Heart right ventricle (tissue), 16 donors: ENCODE data around the gene CDHR3. TPM values are rescaled to one million over a fixed set of nuclear protein-coding genes. Genes with fewer than 3 reads are reported as not detected.

ENCODE experiments used
- ATAC-seq, 8 donors: fragments of 200-7000 bp; cut with Tn5 transposase; one replicate each; pipeline ENCODE4 v1.9.1; 2020; ENCODE audit warnings: mild to moderate bottlenecking in 8 of 8, moderate library complexity in 8 of 8, moderate number of reproducible peaks in 1 of 8
- DNase-seq, 2 donors: peaks; one replicate each; pipeline ENCODE4 v3.0.0-alpha.2; 2020
- H3K27ac ChIP-seq, 10 donors: fragments of 200-600 bp; sonication (generic) in 2 of 10; one replicate each; pipeline versions ENCODE4 v1.5.0 to v1.8.0; 2020 to 2022; ENCODE audit warnings: mild to moderate bottlenecking in 3 of 10
- H3K27me3 ChIP-seq, 7 donors: fragments of 200-600 bp; one replicate each; pipeline ENCODE4 v1.8.0; 2021 to 2022; ENCODE audit warnings: mild to moderate bottlenecking in 2 of 7
- H3K36me3 ChIP-seq, 9 donors: fragments of 200-600 bp; sonication (generic) in 1 of 9; one replicate each; pipeline versions ENCODE4 v1.5.0 to v1.8.0; 2020 to 2022; ENCODE audit warnings: mild to moderate bottlenecking in 2 of 9
- H3K4me1 ChIP-seq, 9 donors: fragments of 200-600 bp; sonication (generic) in 1 of 9; one replicate each; pipeline versions ENCODE4 v1.5.0 to v1.8.0; 2020 to 2022; ENCODE audit warnings: mild to moderate bottlenecking in 4 of 9
- H3K4me3 ChIP-seq, 10 donors: fragments of 200-600 bp; sonication (generic) in 2 of 10; one replicate each; pipeline versions ENCODE4 v1.5.0 to v1.8.0; 2020 to 2022; ENCODE audit warnings: mild to moderate bottlenecking in 7 of 10, moderate library complexity in 2 of 10
- H3K9me3 ChIP-seq, 11 donors: fragments of 200-600 bp in 10 of 11; sonication (generic) in 2 of 11; one replicate each; pipeline versions ENCODE4 v1.5.0 to v1.8.0; 2013 to 2022; ENCODE audit warnings: mild to moderate bottlenecking in 2 of 11, control low read depth in 1 of 11, moderate library complexity in 1 of 11
- WGBS, 2 donors: extraction: QIAGEN DNeasy Blood & Tissue Kit; methylation state at CpG; one replicate each; pipeline ENCODE4 v1.1.7; 2013; ENCODE audit warnings: inconsistent platforms in 1 of 2; 5-methylcytosine and 5-hydroxymethylcytosine counted together
- intact Hi-C, 10 donors: fragments of 100-400 bp; cut with DNase I; formaldehyde crosslinking; loops; one replicate each; pipeline versions ENCODE4 v1.11.1 to v1.14.2; 2022
- polyA plus RNA-seq, 2 donors: library from polyadenylated mRNA; stranded (reverse); fragments of 200-250 nt; gene quantifications; one replicate each; pipeline ENCODE4 v1.2.3, GENCODE V29; 2013
- total RNA-seq, 10 donors: library from RNA; stranded (reverse); fragmentation: NEBNext Ultra II Directional in 3 of 10; extraction: Animal tissue kit (Norgen Biotek cat#: 25700) in 3 of 10; gene quantifications; one replicate each; pipeline versions ENCODE4 v1.2.1 to v1.2.4, GENCODE V29; 2021 to 2023
- TF ChIP-seq, protein P1 (sequence below), 9 donors: fragments of 200-600 bp; sonication (generic) in 2 of 9; IDR thresholded peaks; one replicate each; pipeline versions ENCODE4 v1.5.0 to v1.8.0; 2021 to 2022; ENCODE audit warnings: antibody characterized with exemption in 9 of 9, mild to moderate bottlenecking in 5 of 9, moderate library complexity in 1 of 9
- donor health status: Arrhythmogenic right ventricular cardiomyopathy.
- donor health status: ischemic (EF 13 %, LVEDD 7.1; RV severe dilation, severe dysfunction).
- donor health status: healthy with polysubstance abuse.
- donor health status: DM: no; HTN: yes; CAD: no.
- donor health status: DM: no; HTN: no; CAD: no.
- donor health status: ischemic (EF 25% LVEDD 6.9; RV normal size, moderate dysfunction).
- donor health status: ischemic (EF 25% LVEDD 5.7; RV mildly dilated, moderate dysfunction).
- donor health status: healthy.
- donor health status: DM: yes; HTN: yes; CAD: no.
- donor health status: Ischemic cardiomyopathy.
- donor health status: ischemic (EF 35%, LVEDD 5.7; RV mildly dilated, moderate dysfunction).
- donor health status: nonischemic (EF 11% LVEDD 7.7; RV severe dilation, severe dysfunction).
- donor health status: DM: yes; HTN: yes; CAD: no.
- donor health status: PGD.
- donor health status: ischemic (EF 29% LVEDD 5.4; RV normal size, mild dysfunction).
- donor health status: nonischemic (EF 23%, LVEDD 6.1; RV moderate dilation, normal function).

CDHR3 gene
- total and polyA plus RNA-seq, 12 donors = 0.59 to 14.2 (median 1.9) TPM

DNA sequence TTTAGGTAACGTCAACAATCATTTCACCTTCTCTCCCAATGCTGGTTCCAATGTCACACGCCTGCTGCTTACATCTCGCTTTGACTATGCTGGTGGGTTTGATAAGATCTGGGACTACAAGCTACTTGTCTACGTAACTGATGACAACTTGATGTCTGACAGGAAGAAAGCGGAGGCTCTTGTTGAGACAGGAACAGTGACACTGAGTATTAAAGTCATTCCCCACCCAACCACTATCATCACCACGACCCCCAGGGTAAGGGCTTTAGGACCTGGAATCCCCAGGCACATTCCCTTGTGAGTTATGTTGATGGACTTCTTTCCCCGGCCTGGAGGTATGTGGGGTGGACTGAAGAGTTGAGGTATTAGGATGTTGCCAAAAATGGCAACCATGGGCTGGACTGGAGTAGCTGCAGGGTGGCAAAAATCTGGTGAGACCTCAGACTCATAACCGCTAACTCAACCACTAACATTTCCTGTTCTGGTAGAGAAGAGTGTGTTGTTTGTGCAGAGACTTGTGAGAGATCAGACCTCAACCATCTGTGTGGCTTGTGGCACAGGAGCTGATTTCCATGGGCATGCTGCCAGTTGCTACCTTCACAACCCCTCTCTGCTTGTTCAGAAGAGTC is 59.2 kb downstream of the CDHR3 start:
- no peak for DNase-seq
- peak in 1 of 8 donors; percentile 24 for ATAC-seq
- no peaks in the 10 kb centered on the region for H3K4me1 ChIP-seq
- no peaks in the 10 kb centered on the region for H3K9me3 ChIP-seq
- TF ChIP-seq, protein P1, sequence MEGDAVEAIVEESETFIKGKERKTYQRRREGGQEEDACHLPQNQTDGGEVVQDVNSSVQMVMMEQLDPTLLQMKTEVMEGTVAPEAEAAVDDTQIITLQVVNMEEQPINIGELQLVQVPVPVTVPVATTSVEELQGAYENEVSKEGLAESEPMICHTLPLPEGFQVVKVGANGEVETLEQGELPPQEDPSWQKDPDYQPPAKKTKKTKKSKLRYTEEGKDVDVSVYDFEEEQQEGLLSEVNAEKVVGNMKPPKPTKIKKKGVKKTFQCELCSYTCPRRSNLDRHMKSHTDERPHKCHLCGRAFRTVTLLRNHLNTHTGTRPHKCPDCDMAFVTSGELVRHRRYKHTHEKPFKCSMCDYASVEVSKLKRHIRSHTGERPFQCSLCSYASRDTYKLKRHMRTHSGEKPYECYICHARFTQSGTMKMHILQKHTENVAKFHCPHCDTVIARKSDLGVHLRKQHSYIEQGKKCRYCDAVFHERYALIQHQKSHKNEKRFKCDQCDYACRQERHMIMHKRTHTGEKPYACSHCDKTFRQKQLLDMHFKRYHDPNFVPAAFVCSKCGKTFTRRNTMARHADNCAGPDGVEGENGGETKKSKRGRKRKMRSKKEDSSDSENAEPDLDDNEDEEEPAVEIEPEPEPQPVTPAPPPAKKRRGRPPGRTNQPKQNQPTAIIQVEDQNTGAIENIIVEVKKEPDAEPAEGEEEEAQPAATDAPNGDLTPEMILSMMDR (IDR thresholded peaks at IDR 0.05) = no peak
- intact Hi-C loops = no loop called here
- no peak overlapping the region for H3K4me3 ChIP-seq
- no peaks in the 10 kb centered on the region for H3K27me3 ChIP-seq
- no peaks in the 10 kb centered on the region for H3K36me3 ChIP-seq
- no peak overlapping the region for H3K27ac ChIP-seq
- WGBS, 2 donors = 76 to 78% methylated on average over 8 of the region's 8 CpGs

DNA sequence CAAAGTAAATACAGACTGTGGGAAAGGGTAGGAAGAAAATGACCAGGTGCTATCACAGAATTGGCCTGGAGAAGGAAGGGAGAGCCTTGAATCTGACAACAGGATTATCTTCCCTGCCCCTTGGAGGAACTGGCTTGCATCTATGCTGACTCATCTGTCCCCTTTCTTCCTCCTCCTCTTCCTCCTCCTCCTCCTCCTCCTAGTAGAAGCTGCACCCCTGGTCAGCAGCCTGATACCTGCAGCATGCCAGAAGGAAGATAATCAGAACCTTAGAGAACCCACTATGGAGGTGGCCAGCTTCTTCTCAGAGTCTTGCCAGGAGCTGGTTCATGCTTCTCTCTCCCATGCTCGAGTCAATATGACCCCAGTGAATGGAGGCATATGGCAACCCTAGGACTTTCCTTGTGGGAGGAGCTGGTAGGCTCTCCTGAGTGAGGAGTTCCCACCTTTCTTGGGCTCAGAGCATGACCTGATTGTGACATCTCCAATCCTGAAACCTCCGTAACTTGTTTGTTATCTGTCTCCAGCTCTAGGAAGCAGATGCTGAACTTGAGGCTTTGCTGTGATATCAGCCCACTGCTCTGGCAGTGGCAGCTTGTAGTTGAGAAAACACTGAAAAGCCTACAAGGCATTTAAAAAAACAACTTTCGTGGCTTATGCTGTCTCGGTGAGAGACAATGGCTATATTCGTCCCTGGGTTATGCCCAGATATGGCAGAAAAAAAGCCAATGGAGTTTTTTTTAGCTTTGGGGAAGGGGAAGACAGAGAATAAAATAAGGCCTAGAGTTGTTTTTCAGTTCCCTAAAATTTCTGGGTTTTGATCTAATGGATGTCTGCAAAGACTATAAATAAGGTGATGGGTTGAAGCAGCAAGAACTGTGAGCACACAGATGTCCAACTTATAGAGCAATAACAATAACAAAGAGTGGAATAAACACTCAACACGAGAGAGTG is 60.6 kb downstream of the CDHR3 start:
- Histone ChIP-seq H3K4me1 (no peaks in the 10 kb centered on the region), H3K9me3 (no peaks in the 10 kb centered on the region), H3K36me3 (no peaks in the 10 kb centered on the region), H3K27ac (no peak overlapping the region), H3K4me3 (no peak overlapping the region), H3K27me3 (peaks cover 0 to 4% (median 0%) of the 10 kb centered on the region in 7 donors)
- no peak for DNase-seq
- intact Hi-C loops = no loop called here
- ATAC-seq = no peak
- 74 to 82% methylated on average over 6 of the region's 6 CpGs for WGBS, 2 donors
- TF ChIP-seq, protein P1 (IDR thresholded peaks at IDR 0.05) = no peak

DNA sequence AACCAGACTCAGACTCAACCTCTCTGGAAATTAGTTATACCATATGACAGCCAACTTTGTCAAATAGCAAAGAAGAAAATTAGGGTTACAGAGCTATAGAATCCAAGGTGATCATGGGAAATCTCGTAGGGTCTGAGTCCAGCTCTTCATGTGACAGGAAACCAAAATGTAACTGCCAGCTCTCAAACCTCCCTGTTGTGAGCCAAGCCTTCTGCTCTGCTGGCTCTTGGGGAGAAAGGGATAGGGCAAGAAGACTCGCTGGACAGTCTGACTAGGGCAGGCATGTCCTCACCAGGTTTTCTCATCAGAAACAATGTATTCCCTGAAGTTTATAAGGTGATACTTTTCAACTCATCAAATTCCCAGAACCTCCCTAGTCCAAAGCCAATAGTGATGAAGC is 63.0 kb downstream of the CDHR3 start:
- Histone ChIP-seq H3K27me3 (peaks cover 0 to 4% (median 0%) of the 10 kb centered on the region in 7 donors), H3K36me3 (no peaks in the 10 kb centered on the region), H3K9me3 (no peaks in the 10 kb centered on the region), H3K27ac (no peak overlapping the region), H3K4me3 (no peak overlapping the region), H3K4me1 (peaks cover 0 to 7% (median 5%) of the 10 kb centered on the region in 9 donors)
- intact Hi-C loops = no loop called here
- WGBS, 2 donors = 70 to 81% methylated on average over 2 of the region's 2 CpGs
- DNase-seq (no peak), ATAC-seq (no peak)
- TF ChIP-seq, protein P1 (IDR thresholded peaks at IDR 0.05) = no peak

DNA sequence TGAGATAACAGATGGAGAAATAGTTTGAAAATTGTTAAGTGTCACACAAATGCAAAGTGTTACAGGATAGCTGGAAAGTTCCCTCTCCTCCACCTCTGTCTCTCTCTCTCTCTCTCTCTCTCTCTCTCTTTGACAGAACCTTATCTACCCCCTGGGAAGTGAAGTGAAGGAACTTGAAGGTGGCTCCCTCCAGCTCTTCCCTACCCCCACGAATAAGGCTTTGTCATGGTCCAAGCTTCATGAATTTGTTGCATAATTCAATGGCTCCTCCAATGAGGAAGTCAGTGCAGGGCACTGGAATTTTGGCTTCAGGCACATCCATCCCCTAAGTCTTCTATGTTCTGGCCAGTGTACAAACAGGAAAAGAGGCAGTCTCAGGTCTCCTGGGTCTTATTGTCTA is 66.4 kb downstream of the CDHR3 start:
- Histone ChIP-seq H3K27me3 (peaks cover 0 to 20% (median 0%) of the 10 kb centered on the region in 7 donors), H3K9me3 (peaks cover 0 to 9% (median 0%) of the 10 kb centered on the region in 11 donors), H3K4me3 (no peak overlapping the region), H3K27ac (no peak overlapping the region), H3K4me1 (peaks cover 0 to 15% (median 12%) of the 10 kb centered on the region in 9 donors), H3K36me3 (no peaks in the 10 kb centered on the region)
- ATAC-seq = no peak
- TF ChIP-seq, protein P1 (IDR thresholded peaks at IDR 0.05) = no peak
- DNase-seq = no peak
- 37 to 59% methylated on average over 1 of the region's 1 CpG for whole genome bisulfite sequencing, 2 donors
- intact Hi-C loops = no loop called here
